Fibroblast of skin of right quadriceps (primary cell): ENCODE data around the gene SPSB2.
A peak's percentile ranks its signal among the peaks of the same experiment; 100 is the strongest.

Experiments
- DNase-seq: peaks from one replicate; pipeline ENCODE4 v3.0.0-alpha.2; 2013

SPSB2 gene

DNA sequence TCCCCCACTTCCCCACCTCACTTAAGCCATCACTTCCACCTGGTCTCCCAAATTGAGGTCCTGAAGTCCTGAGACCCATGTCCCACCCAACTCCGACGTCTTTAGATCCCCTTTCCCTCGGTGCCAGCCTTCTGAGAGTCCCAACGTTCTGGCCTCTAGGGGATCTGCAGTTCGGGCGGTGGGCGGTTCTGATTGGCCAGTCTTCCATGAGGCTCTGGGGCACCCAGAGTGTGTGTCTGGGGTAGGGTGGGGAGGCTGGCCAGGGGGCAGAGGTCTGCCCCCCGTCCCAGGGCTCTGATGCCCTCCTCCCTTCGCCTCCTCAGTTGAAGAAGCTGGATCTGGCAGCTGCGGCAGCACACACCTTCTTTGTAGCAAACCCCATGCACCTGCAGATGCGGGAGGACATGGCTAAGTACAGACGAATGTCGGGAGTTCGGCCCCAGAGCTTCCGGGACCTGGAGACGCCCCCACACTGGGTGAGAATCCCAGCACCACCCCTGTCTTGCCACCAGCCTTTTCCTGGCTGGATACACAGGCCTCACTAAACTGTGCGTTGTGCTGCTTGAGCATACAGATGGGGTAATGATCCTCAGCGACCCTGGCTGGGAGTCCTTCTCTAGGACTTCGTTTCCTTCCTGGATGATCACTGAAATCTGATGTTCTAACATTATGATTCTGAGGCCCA, 43.4 kb downstream of the SPSB2 start:
- DNase-seq, result peak; percentile 50

DNA sequence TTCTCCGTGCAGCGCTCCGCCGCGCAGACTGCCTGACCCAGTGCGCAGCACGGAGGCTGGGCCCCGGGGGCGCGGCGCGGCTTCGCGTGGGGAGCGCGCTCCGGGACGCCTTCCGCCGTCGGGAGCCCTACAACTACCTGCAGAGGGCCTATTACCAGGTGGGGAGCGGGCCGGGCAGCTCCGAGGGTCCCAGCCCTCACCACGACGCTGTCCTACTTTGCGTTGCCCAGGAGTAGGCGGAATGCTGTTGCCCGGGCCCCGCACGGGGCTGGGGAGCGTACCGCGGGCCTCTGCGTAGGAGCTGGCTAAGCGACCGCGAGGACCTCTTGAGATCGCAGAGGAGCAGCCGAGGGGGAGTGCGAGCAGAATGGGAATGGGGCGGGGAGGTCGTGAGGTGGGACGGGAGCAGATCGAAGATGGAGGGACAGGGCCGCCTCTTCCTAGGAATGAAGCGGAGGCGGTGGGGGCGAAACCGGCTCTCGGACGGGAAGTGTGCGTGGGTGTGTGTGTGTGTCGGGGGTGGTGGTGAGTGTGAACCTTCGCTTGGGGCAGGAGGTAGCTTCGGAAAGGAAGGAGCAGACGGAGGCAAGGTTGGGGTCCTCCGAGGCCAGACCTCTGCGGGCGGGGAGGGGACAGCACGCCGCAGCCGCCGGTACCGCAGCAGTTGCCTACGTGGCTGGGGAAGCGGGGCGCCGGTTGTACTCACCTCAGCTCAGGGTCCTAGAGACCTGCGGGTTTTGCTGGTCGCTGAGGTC, 44.1 kb downstream of the SPSB2 start:
- peak; percentile 58 for DNase-seq

DNA sequence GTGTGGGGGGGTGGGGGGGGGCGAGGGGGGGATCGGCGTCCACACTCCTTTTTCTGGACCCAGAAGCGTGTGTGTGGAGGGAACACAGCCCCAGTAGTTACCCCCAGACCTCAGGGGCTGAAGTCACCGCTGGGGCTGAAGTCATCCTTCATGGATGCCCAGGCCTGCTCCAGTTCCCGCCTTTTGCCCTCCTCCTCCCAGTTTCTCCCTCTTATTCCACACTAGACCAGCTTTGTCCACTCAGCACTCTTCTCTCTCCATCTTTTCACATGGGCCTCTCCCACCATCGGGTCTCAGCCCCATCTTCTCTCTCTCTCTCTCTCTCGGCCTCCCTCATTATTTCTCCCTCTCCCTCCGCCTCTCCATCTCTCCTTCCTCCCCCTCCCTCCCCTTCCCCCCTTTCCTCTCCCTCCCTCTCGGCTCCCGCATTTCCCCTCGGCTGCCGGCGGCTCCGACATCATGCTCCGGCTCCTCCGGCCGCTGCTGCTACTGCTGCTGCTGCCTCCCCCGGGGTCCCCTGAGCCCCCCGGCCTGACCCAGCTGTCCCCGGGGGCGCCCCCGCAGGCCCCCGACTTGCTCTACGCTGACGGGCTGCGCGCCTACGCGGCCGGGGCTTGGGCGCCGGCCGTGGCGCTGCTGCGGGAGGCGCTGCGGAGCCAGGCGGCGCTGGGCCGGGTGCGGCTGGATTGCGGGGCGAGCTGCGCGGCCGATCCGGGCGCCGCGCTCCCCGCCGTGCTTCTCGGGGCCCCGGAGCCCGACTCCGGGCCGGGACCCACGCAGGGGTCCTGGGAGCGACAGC, 44.9 kb downstream of the SPSB2 start, which contains the start of gene P3H3:
P3H3 (plus strand) TSS at position 426 of the 799 bp plus-strand sequence; CDS start at position 460, 34 bp downstream.
- peak; percentile 65 for DNase-seq

DNA sequence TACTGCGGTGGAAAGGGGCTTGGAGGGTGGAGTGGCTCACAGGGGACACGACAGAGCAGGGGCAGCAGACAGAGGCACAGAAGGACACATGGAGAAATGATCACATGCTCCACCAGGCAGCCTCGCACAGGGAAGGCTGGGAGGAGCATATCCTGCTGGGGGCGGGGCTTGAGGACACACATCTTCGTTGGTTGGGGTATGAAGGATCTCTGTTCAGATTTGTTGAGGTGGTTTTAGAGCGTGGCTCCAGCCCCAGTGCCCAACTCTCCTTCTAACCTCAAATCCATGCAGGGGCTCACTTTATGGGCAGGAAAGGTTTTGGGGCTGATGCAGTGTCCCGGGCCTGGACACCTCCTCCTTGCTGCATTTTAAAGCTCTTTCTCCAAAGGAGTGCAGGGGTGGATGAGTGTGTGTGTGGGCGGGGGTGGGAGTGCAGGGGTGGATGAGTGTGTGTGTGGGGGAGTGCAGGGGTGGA, 45.6 kb downstream of the SPSB2 start:
- peak; percentile 85 for DNase-seq

DNA sequence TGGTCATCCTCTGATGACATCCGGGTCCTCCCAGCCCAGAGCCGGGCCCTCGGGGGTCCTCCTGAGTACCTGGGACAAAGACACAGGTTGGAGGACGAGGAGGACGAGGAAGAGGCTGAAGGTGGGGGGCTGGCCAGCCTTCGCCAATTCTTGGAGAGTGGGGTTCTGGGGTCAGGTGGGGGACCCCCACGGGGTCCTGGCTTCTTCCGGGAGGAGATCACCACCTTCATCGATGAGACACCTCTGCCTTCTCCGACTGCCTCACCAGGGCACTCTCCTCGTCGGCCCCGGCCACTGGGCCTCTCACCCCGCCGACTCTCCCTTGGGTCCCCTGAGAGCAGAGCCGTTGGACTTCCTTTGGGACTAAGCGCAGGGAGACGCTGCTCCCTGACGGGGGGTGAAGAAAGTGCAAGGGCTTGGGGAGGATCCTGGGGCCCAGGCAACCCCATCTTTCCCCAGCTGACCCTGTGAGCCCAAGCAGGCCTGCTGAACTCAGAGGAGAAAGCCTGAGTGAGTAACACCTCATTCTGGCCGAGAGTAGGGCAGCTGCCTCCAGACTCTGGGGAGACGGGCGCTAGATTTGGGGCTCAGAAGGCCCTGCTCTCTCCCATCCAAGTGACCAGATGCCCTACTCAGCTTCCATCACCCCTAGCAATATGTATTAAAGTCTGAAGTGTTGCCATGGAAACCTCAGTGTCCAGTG, 46.2 kb downstream of the SPSB2 start:
- DNase-seq, result no peak

DNA sequence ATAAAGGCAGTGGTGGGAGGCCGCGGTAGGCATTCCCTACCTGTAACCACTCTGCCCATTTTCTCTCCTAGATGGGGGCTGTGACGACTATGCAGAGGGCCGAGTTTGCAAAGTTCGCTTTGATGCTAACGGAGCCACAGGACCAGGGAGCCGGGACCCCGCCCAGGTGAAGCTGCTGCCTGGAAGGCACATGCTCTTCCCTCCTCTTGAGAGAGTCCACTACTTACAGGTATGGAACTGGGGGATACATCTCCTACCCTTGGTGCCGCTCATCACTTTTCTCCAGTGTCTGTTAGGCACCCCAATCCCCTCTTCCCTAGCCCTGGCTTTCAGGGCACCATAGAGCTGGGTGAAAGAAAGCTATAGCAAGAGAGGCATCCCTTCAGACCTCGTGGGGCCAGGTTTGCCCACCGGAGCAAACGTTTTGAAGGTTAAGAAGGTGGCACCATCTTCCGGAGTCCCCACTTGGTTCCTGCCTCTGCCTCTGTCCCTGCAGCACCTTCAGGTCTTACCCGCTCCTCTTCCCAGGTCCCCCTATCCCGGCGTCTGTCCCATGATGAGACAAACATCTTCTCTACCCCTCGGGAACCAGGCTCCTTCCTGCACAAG, 46.9 kb downstream of the SPSB2 start:
- DNase-seq, result no peak

DNA sequence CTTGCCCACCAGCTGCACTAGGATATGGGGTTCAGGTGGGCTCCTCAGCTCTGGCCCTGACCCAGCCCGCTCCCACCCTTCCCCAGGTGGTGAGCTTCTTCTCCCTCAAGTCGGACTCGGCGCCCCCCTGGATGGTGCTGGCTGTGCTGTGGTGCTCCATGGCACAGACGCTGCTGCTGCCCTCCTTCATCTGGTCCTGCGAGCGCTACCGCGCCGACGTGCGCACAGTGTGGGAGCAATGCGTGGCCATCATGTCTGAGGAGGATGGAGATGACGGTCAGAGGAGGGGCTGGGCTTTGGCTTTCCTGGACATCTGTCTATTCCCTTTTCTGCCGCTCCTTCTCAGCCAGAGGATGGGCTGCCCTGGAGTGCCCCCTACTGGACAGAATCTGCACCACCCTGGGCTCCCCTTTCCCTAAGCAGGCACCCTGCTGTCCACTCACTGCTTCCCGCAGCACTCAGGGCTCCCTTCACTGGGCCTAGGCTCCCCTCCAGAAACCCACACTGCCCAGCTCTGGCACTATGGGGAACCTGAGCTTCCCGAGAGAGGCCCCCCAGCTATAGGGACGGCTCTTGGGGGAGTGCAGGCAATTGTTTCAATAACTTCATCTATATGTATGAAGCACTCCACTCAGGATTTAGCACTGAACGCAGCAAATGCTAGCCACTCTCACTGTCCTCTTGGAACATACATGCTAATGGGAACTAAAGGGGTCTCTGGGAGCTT, 47.5 kb downstream of the SPSB2 start:
- peak; percentile 80 for DNase-seq

DNA sequence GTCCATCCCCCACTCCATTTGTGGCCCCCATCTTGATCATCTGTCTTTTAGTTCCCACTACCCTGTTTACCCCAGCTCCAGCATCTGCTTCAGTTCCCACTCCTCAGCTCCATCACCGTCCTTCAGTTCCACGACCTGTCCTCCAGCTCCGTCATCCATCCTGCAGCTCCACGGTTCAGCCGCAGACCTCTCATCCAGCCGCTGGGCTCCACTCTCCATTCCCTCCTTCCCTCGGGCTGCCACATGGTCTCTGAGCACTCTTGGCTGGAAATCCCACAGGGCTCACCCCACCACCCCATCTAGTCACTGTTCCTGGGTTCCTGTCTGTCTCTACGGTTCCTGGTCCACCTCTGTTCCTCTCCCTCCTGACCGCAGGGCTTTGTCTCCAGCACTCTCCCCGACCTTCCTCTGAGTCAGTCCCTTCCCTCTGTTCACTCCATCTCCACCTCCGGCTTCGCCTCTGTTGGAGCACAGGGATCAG, 48.2 kb downstream of the SPSB2 start:
- DNase-seq, result peak; percentile 47

DNA sequence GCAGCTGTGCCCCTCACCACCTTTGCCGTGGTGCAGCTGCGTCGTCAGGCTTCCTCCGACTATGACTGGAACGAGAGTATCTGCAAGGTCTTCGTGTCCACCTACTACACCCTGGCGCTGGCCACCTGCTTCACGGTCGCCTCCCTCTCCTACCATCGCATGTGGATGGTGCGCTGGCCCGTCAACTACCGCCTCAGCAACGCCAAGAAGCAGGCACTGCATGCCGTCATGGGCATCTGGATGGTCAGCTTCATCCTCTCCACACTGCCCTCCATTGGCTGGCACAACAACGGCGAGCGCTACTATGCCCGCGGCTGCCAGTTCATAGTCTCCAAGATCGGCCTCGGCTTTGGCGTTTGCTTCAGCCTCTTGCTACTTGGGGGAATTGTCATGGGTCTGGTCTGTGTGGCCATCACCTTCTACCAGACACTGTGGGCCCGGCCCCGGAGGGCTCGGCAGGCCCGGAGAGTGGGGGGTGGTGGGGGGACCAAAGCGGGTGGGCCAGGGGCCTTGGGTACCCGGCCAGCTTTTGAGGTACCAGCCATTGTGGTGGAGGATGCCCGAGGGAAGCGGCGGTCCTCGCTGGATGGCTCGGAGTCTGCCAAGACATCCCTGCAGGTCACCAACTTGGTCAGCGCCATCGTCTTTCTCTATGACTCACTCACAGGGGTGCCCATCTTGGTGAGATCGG, 48.9 kb downstream of the SPSB2 start:
- no peak for DNase-seq

DNA sequence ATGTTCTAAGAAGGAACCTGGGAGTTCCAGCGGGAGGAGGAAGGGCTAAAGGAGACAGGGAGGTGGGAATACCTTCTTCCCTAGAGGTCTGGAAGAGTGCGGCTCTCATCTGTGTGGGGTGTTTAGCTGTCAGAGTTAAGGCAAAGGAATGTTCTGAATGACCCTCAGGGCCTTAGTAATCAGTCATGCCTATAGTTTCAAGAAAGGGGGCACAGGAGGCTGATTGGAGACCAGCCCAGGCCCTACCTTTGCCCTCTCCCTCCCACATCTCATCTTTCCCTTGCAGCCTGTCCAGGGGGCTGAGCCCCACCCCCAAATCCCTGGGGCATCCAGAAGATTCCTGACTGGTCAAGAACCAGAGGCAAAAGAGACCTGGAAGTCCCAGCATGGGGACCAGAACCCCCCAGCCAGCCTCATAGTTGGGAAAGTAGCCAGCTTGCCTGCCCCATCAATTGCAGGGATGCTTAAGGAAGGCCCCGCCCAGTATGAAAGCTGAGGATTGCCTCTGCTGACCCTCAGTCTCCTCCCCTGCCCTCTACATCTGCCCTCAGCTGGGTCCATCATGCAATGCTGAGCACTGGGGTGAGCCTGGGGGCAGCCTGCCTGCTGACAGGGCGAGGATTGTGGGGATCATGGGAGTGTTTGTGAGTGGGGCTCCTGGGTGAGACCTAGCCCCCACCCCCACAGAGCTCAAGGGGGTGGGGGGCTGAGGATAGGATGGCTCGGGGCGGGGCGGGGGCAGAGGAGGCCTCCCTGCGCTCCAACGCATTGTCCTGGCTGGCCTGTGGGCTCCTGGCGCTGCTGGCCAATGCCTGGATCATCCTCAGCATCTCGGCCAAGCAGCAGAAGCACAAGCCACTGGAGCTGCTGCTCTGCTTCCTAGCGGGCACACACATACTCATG, 49.7 kb downstream of the SPSB2 start:
- no peak for DNase-seq

DNA sequence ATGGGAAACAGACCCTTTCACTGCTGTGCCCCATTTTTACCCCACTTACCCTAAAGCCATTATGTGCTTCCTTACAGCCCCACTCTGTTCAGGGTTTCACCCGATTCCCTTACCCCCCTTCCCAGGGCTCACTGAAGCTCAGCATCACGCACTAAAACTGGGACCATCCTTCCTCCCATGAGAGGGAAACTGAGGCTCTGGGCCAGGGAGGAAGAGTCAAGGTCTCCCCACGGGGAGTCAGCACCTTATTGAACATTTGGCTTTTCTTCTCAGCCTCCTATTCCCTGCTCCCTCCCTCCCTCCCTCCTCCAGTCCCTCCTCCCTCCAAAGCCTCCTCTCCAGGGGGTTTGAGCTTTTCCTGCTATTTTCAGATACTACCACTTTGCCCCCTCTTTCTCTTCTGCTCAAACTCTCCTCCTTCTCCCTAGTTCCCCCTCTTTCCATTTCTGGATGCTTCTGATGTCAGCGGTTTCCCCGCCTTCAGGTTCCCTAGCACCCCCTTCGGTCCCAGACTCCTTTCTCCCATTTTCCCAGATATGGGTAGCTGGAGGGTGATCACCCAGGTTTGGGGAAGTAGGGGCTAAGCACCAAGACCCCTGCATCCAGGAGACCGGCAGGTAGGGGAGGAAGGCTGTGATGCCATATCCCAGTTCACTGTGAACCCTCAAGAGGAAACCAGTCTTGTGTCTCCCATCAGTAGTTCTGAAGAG, 50.5 kb downstream of the SPSB2 start:
- no peak for DNase-seq

DNA sequence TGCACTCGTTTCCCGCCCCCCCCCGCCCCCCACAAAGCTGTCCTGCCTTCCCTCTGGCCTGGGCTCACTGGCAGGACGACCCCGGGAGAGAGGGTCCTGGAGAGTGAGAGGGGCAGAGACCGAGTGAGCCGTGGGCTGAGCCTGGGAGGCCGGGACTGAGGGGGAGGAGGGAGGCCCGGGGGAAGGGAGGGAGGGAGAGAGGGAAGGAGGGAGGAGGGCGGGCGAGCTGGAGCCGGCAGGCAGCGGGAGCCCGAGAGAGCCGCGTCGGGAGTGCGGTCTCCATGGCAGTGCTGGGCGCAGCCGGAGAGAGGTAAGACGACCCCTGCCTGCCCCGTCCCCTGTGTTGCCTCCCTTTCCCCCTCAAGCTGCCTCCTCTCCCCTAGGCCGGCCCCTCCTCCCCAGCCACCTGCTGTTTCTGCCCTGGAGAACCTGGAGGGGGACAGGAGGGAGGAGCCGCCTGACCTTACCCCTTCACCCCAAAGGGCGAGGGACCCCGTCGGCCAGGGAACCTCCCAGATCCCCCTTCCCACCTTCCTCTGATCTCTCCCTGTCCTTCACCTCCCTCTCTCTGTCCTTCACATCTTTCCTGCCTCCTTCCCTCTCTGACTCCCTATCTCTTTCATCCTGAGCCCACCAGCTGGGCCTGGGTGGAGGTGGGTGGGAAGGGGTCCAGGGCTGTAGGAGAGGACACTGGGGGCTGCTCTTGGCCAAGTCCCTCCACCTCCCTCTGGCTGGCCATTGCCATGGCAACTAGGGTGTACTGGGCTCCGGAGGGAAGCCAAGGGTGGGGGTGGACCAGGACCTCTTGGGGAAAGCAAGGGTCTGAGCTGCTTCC, 51.3 kb downstream of the SPSB2 start, which contains the start of gene GPR162:
GPR162 (plus strand) TSS at position 231 of the 835 bp plus-strand sequence. CDS start 2,078 bp downstream, outside the sequence.
- DNase-seq, result peak; percentile 61
